ENCODE results near the gene TYMS.
"Not testable (repeated sequence)": the region's sequence is repeated elsewhere in the genome, so short reads cannot be mapped to it uniquely, and the experiment has no call there.

The TYMS gene

DNA sequence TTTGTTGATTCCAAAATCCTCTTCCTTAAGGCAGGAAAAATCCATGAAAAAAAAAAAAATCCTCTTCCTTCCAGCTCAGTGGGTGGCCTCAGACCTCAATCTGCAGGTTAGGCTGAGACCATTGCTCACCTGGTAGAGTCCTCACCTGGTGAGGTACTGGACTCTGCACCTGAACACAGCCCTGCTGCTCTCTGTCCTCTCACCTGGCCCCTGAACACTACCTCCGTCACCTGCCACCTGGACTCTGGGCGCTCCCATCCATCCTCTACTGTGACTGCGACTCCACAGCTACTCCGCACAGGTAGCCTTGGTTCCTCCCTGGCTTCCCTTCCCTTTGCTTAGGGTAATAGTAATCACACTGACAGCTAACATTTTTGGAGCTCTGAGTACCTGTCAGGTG lies 22.1 kb downstream of the TYMS start:
- no peaks in the 10 kb centered on the region for H4K20me1 ChIP-seq (ENCODE audit: insufficient read depth, low read length, poor library complexity, severe bottlenecking)
- H3K9ac ChIP-seq (ENCODE audit: low read depth, low read length, poor library complexity, severe bottlenecking), result no peak overlapping the region
- H2AFZ ChIP-seq (ENCODE audit: low read length), result no peak overlapping the region
- H3K9me3 ChIP-seq (ENCODE audit: insufficient read depth, low read depth, low read length), result no peaks in the 10 kb centered on the region
- no peaks in the 10 kb centered on the region for H3K9me2 ChIP-seq (replicated peaks; ENCODE audit: low read depth, low read length)
- TF ChIP-seq, protein P1, sequence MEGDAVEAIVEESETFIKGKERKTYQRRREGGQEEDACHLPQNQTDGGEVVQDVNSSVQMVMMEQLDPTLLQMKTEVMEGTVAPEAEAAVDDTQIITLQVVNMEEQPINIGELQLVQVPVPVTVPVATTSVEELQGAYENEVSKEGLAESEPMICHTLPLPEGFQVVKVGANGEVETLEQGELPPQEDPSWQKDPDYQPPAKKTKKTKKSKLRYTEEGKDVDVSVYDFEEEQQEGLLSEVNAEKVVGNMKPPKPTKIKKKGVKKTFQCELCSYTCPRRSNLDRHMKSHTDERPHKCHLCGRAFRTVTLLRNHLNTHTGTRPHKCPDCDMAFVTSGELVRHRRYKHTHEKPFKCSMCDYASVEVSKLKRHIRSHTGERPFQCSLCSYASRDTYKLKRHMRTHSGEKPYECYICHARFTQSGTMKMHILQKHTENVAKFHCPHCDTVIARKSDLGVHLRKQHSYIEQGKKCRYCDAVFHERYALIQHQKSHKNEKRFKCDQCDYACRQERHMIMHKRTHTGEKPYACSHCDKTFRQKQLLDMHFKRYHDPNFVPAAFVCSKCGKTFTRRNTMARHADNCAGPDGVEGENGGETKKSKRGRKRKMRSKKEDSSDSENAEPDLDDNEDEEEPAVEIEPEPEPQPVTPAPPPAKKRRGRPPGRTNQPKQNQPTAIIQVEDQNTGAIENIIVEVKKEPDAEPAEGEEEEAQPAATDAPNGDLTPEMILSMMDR (conservative IDR thresholded peaks at IDR 0.05; ENCODE audit: low read length), result no peak
- no peak for TF ChIP-seq EZH2phosphoT487 (IDR thresholded peaks at IDR 0.05; ENCODE audit: borderline replicate concordance)
- no peak overlapping the region for H3K4me3 ChIP-seq (ENCODE audit: low read length, poor library complexity, severe bottlenecking)
- H3K27me3 ChIP-seq (ENCODE audit: insufficient read depth, low read length, poor library complexity, severe bottlenecking), result no peaks in the 10 kb centered on the region
- no peak overlapping the region for H3K4me2 ChIP-seq (ENCODE audit: low read depth, low read length, poor library complexity, severe bottlenecking)
- H3K79me2 ChIP-seq (ENCODE audit: insufficient read depth, low read length), result no peaks in the 10 kb centered on the region; the same call in 1 of the 2 replicates
- H3F3A ChIP-seq (ENCODE audit: low read depth), result peaks cover 6% of the 10 kb centered on the region; the same call in 1 of the 2 replicates
- H3K36me3 ChIP-seq (ENCODE audit: insufficient read depth, low read length), result peaks cover 25% of the 10 kb centered on the region; the same call in 1 of the 2 replicates
- H3K4me1 ChIP-seq (ENCODE audit: insufficient read depth, low read length, poor library complexity, severe bottlenecking), result peaks cover 61% of the 10 kb centered on the region

DNA sequence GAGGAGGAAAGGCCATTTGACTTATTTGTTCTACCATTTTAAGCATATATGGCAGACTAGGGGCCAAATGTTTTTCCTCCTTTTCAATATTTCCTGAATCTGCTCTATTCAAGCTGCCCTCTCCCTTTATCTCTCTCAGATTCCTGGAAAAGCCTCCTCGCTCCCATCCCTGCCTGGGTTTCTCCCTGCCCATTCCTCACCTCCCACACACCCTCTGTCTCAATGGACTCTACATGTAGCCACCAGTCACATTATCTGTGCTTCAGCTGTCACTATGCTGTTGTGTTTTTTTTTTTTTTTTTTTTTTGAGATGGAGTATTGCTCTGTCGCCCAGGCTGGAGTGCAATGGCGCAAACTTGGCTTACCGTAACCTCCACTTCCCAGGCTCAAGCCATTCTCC lies 22.9 kb downstream of the TYMS start:
- Histone ChIP-seq H3K79me2 (ENCODE audit: insufficient read depth, low read length) (no peaks in the 10 kb centered on the region), H3K36me3 (ENCODE audit: insufficient read depth, low read length) (peaks cover 16% of the 10 kb centered on the region; the same call in 1 of the 2 replicates), H3K9ac (ENCODE audit: low read depth, low read length, poor library complexity, severe bottlenecking) (no peak overlapping the region), H3K9me3 (ENCODE audit: insufficient read depth, low read depth, low read length) (no peaks in the 10 kb centered on the region), H3K4me3 (ENCODE audit: low read length, poor library complexity, severe bottlenecking) (no peak overlapping the region), H3K4me2 (ENCODE audit: low read depth, low read length, poor library complexity, severe bottlenecking) (no peak overlapping the region), H2AFZ (ENCODE audit: low read length) (no peak overlapping the region), H3F3A (ENCODE audit: low read depth) (peaks cover 6% of the 10 kb centered on the region; the same call in 1 of the 2 replicates), H4K20me1 (ENCODE audit: insufficient read depth, low read length, poor library complexity, severe bottlenecking) (no peaks in the 10 kb centered on the region), H3K9me2 (replicated peaks; ENCODE audit: low read depth, low read length) (no peaks in the 10 kb centered on the region), H3K4me1 (ENCODE audit: insufficient read depth, low read length, poor library complexity, severe bottlenecking) (peaks cover 61% of the 10 kb centered on the region), H3K27me3 (ENCODE audit: insufficient read depth, low read length, poor library complexity, severe bottlenecking) (no peaks in the 10 kb centered on the region)
- TF ChIP-seq, protein P1 (conservative IDR thresholded peaks at IDR 0.05; ENCODE audit: low read length), result no peak
- no peak for TF ChIP-seq EZH2phosphoT487 (IDR thresholded peaks at IDR 0.05; ENCODE audit: borderline replicate concordance)

DNA sequence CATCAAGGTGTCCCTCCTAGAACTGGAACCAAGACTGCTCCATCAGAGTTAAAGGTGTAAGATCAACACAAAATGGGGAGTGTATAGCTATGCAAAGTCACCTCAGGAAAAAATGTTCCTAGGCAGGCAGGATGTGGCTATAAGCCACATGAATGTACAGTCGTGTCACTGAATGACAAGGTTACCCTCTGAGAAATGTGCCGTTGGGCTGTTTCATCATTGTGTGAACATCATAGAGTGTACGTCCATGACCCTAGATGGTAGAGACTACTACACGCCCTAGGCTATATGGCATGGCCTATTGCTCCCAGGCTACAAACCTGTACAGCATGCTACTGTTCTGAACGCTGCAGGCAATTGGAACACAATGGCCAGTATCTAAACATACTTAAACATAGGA lies 24.5 kb downstream of the TYMS start:
- Histone ChIP-seq H3K9me3 (ENCODE audit: insufficient read depth, low read depth, low read length) (no peaks in the 10 kb centered on the region), H3K4me3 (ENCODE audit: low read length, poor library complexity, severe bottlenecking) (peak overlapping the region; percentile 58), H3K4me1 (ENCODE audit: insufficient read depth, low read length, poor library complexity, severe bottlenecking) (peaks cover 66% of the 10 kb centered on the region), H3K9ac (ENCODE audit: low read depth, low read length, poor library complexity, severe bottlenecking) (peak overlapping the region; percentile 58), H3F3A (ENCODE audit: low read depth) (peaks cover 6% of the 10 kb centered on the region; the same call in 1 of the 2 replicates), H2AFZ (ENCODE audit: low read length) (peak overlapping the region; percentile 67; the same call in 1 of the 2 replicates), H4K20me1 (ENCODE audit: insufficient read depth, low read length, poor library complexity, severe bottlenecking) (no peaks in the 10 kb centered on the region), H3K4me2 (ENCODE audit: low read depth, low read length, poor library complexity, severe bottlenecking) (peak overlapping the region; percentile 70), H3K9me2 (replicated peaks; ENCODE audit: low read depth, low read length) (no peaks in the 10 kb centered on the region), H3K79me2 (ENCODE audit: insufficient read depth, low read length) (no peaks in the 10 kb centered on the region), H3K36me3 (ENCODE audit: insufficient read depth, low read length) (peaks cover under 1% of the 10 kb centered on the region; the same call in 1 of the 2 replicates), H3K27me3 (ENCODE audit: insufficient read depth, low read length, poor library complexity, severe bottlenecking) (no peaks in the 10 kb centered on the region)
- TF ChIP-seq, protein P1 (conservative IDR thresholded peaks at IDR 0.05; ENCODE audit: low read length), result no peak
- no peak for TF ChIP-seq EZH2phosphoT487 (IDR thresholded peaks at IDR 0.05; ENCODE audit: borderline replicate concordance)

DNA sequence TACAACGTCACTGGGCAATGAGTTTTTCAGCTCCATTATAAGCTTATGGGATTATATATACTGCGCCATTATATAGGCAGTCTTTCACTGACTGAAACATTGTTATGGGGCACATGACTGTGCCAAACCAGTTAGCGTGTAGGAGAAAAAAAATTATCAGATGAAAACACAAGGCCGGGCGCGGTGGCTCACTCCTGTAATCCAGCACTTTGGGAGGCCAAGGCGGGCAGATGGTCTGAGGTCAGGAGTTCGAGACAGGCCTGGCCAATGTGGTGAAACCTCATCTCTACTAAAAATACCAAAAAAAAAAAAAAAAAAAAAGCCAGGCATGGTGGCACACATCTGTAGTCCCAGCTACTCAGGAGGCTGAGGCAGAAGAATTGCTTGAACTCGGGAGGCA lies 25.0 kb downstream of the TYMS start:
- peak overlapping the region; percentile 47 for H3K4me3 ChIP-seq (ENCODE audit: low read length, poor library complexity, severe bottlenecking)

More for the DNA sequence above, 25.0 kb downstream of the TYMS start:
- H2AFZ ChIP-seq (ENCODE audit: low read length), result peak overlapping the region; percentile 67; the same call in 1 of the 2 replicates
- not testable (repeated sequence) for H3K36me3 ChIP-seq (ENCODE audit: insufficient read depth, low read length); H3K9me2 ChIP-seq (replicated peaks; ENCODE audit: low read depth, low read length); H3K27me3 ChIP-seq (ENCODE audit: insufficient read depth, low read length, poor library complexity, severe bottlenecking); H3K9me3 ChIP-seq (ENCODE audit: insufficient read depth, low read depth, low read length); H4K20me1 ChIP-seq (ENCODE audit: insufficient read depth, low read length, poor library complexity, severe bottlenecking); H3K79me2 ChIP-seq (ENCODE audit: insufficient read depth, low read length); H3F3A ChIP-seq (ENCODE audit: low read depth)
- peak overlapping the region; percentile 58 for H3K9ac ChIP-seq (ENCODE audit: low read depth, low read length, poor library complexity, severe bottlenecking)
- H3K4me2 ChIP-seq (ENCODE audit: low read depth, low read length, poor library complexity, severe bottlenecking), result peak overlapping the region; percentile 70
- peaks cover 66% of the 10 kb centered on the region for H3K4me1 ChIP-seq (ENCODE audit: insufficient read depth, low read length, poor library complexity, severe bottlenecking)

Data from Loucy (cell line).